Activated CD4-positive, alpha-beta T cell treated with anti-CD3 and anti-CD28 coated beads for 36 hours (primary cell): ENCODE results near the gene FGFR3. TPM values are rescaled to one million over a fixed set of nuclear protein-coding genes. Genes with fewer than 3 reads are reported as not detected.

Experiments used
- ATAC-seq: fragments of 200-7000 bp; cut with Tn5 transposase; one replicate; pipeline ENCODE4 v1.10.0; 2021; ENCODE audit warnings: mild to moderate bottlenecking, moderate library complexity
- CTCF ChIA-PET: fragments of 350-600 bp; sonication (Branson Sonifier 250); formaldehyde crosslinking; loops from one replicate; lab custom pipeline; 2021; ENCODE audit warnings: antibody characterized with exemption; lab: Charles Lee
- POLR2A ChIA-PET: fragments of 350-600 bp; sonication (Branson Sonifier 250); formaldehyde crosslinking; loops from one replicate; lab custom pipeline; 2021; ENCODE audit warnings: antibody characterized with exemption, inconsistent platforms; lab: Charles Lee
- DNase-seq: peaks from one replicate; pipeline ENCODE4 v3.0.0-alpha.2; 2020
- H3K27ac Mint-ChIP-seq: one replicate; pipeline ENCODE4 v1.8.0; 2021; ENCODE audit warnings: mixed read lengths
- H3K27me3 Mint-ChIP-seq: one replicate; pipeline ENCODE4 v1.8.0; 2021; ENCODE audit warnings: mixed read lengths
- H3K36me3 Mint-ChIP-seq: one replicate; pipeline ENCODE4 v1.8.0; 2021; ENCODE audit warnings: low read depth, mixed read lengths
- H3K4me1 Mint-ChIP-seq: one replicate; pipeline ENCODE4 v1.8.0; 2021; ENCODE audit warnings: mixed read lengths
- H3K4me3 Mint-ChIP-seq: one replicate; pipeline ENCODE4 v1.8.0; 2021; ENCODE audit warnings: mild to moderate bottlenecking, moderate library complexity, mixed read lengths
- H3K9me3 Mint-ChIP-seq: one replicate; pipeline ENCODE4 v1.8.0; 2021; ENCODE audit warnings: low read depth, mixed read lengths
- intact Hi-C, 2 experiments: fragments of 100-400 bp; cut with DNase I in 1 of 2; cut with micrococcal nuclease in 1 of 2; formaldehyde crosslinking; loops; one replicate each; pipeline versions ENCODE4 v1.14.2 to v1.15.1; 2022 to 2024; cut with DNase I, micrococcal nuclease
- total RNA-seq, 2 experiments: library from RNA; stranded (reverse); gene quantifications; one replicate each; pipeline ENCODE4 v1.2.3, GENCODE V29; 2021

The FGFR3 gene
- total RNA-seq = under 1 TPM in 1 of 2 experiments, not detected in 1; 0.11 TPM

DNA sequence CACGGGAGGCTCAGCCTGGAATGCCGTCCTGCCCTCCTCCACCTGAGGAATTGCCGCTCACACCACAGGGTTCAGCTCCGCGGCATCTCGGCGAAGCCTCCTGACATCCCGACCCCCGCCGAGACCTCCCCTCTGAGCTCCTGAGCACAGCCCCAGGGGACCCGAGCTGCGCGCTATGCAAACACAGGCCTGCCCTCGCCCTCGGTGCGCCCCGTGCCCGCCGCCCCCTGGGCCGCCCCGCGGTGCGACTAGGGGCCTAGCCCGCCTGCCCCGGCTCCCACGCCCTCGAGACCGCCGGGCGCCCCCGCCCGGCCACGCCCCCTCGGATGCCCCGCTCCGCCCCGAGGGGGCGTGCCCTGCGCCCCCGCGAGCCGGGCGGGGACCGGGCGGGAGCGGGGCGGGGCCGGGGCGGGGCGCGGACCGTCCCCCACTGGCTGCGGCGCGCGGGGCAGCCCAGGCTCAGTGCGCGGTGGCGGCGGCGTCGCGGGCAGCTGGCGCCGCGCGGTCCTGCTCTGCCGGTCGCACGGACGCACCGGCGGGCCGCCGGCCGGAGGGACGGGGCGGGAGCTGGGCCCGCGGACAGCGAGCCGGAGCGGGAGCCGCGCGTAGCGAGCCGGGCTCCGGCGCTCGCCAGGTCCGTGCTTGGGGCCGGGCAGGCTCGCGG is at the start of gene FGFR3:
Gene FGFR3, plus strand, starts transcription at position 462 of the 664 bp plus-strand sequence. CDS start 642 bp downstream, outside the sequence.
- ChIA-PET POLR2A (interaction anchor here (0.5 kb wide), 1 partner anchor 853 kb away, joined by 3 read pairs; no protein-coding TSS in a partner anchor), CTCF (no interaction called here)
- peak; percentile 55 for DNase-seq
- no peaks in the 10 kb centered on the region for H3K9me3 Mint-ChIP-seq
- intact Hi-C loops = loop anchor here in 1 of 2 experiments (1.0 to 5.0 kb wide), 3 partner anchors 46 to 212 kb away; partner anchors contain the start of gene FAM53A
- peaks cover 10% of the 10 kb centered on the region for H3K27me3 Mint-ChIP-seq
- H3K27ac Mint-ChIP-seq = no peak within 1 kb of the TSS
- peak; percentile 82 for ATAC-seq
- no peak within 1 kb of the TSS for H3K4me3 Mint-ChIP-seq
- H3K4me1 Mint-ChIP-seq = no peaks in the 10 kb centered on the region
- no peaks in the 10 kb centered on the region for H3K36me3 Mint-ChIP-seq

DNA sequence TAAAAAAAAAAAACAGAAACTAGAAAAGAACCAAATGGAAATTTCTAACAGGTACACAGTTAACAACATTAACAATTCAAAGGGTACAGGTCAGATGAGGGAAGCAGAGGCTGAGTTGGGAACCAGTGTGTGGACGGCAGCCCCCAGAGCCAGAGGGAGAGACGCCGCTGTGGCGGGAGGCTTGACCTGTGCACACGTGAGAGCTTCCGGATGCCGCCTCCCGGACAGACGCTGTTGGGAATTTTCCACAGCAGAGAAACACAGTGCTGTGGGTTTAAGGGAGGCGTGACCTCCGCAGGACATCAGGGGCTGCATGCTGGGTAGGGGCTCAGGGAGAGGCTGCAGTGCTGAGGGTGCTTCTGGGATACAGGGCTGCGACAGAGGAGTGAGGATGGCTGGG is 49.5 kb upstream of the FGFR3 start:
- intact Hi-C loops = loop anchor here in 1 of 2 experiments (10.0 kb wide), 1 partner anchor 151 kb away; no protein-coding TSS in a partner anchor
- CTCF ChIA-PET = interaction anchor here (0.7 to 6.3 kb wide), 4 partner anchors 17 to 157 kb away, joined by 3 to 104 read pairs (median 4); no protein-coding TSS in a partner anchor
- H3K4me1 Mint-ChIP-seq = no peaks in the 10 kb centered on the region

DNA sequence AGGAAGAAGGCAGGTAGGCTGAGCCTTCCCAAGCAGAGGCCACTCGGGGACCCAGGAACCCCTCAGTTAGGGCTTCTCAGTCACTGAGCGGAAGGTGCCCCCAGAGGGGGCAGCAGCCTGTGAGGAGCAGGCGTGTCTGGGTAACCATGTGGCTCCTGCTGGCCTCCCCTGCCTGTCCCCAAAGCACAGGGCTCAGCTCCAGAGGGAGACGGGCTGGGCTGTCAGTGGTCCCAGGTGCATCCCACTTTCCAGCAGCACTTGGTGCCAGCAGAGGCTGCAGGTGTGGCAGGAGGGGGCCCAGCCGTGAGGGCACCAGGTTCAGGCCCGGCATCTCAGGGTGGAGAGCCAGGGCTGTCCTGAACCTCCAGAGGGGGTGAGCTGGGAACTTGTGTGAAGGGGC is 49.1 kb upstream of the FGFR3 start:
- H3K27ac Mint-ChIP-seq = no peak overlapping the region
- H3K4me3 Mint-ChIP-seq = no peak overlapping the region
- ATAC-seq (no peak), DNase-seq (no peak)
- CTCF ChIA-PET = interaction anchor here (0.6 to 6.3 kb wide), 7 partner anchors 17 to 381 kb away, joined by 3 to 104 read pairs (median 4); no protein-coding TSS in a partner anchor
- H3K9me3 Mint-ChIP-seq = no peaks in the 10 kb centered on the region
- H3K4me1 Mint-ChIP-seq = no peaks in the 10 kb centered on the region
- POLR2A ChIA-PET = no interaction called here
- intact Hi-C loops = loop anchor here in 1 of 2 experiments (10.0 kb wide), 1 partner anchor 151 kb away; no protein-coding TSS in a partner anchor
- no peaks in the 10 kb centered on the region for H3K27me3 Mint-ChIP-seq
- peaks cover 34% of the 10 kb centered on the region for H3K36me3 Mint-ChIP-seq

More for the DNA sequence above, 49.5 kb upstream of the FGFR3 start:
- POLR2A ChIA-PET = no interaction called here
- Mint-ChIP-seq H3K9me3 (peaks cover 2% of the 10 kb centered on the region), H3K27ac (no peak overlapping the region), H3K36me3 (peaks cover 39% of the 10 kb centered on the region), H3K27me3 (no peaks in the 10 kb centered on the region), H3K4me3 (no peak overlapping the region)
- DNase-seq = no peak
- no peak for ATAC-seq

DNA sequence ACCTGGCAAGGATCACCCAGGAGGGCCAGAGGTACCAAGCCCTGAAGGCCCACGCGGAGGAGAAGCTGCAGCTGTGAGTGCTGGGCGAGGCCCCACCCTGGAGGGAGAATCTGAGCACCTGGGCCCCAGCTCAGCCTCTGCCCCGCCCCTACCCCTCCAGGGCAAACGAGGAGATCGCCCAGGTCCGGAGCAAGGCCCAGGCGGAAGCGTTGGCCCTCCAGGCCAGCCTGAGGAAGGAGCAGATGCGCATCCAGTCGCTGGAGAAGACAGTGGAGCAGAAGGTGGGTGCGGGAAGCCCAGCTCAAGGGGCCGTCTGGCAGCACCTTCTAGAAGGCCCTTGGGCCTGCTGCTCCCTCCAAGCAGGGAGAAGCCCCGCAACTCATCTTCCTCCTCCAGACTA is 48.5 kb upstream of the FGFR3 start:
- ChIA-PET CTCF (interaction anchor here (0.6 to 6.3 kb wide), 11 partner anchors 15 to 381 kb away, joined by 3 to 104 read pairs (median 4); no protein-coding TSS in a partner anchor), POLR2A (no interaction called here)
- no peak for DNase-seq
- H3K4me3 Mint-ChIP-seq = no peak overlapping the region
- intact Hi-C loops = loop anchor here in 1 of 2 experiments (10.0 kb wide), 1 partner anchor 150 kb away; no protein-coding TSS in a partner anchor
- no peaks in the 10 kb centered on the region for H3K4me1 Mint-ChIP-seq
- no peak for ATAC-seq
- H3K9me3 Mint-ChIP-seq = no peaks in the 10 kb centered on the region
- peaks cover 32% of the 10 kb centered on the region for H3K36me3 Mint-ChIP-seq
- H3K27ac Mint-ChIP-seq = no peak overlapping the region
- no peaks in the 10 kb centered on the region for H3K27me3 Mint-ChIP-seq

DNA sequence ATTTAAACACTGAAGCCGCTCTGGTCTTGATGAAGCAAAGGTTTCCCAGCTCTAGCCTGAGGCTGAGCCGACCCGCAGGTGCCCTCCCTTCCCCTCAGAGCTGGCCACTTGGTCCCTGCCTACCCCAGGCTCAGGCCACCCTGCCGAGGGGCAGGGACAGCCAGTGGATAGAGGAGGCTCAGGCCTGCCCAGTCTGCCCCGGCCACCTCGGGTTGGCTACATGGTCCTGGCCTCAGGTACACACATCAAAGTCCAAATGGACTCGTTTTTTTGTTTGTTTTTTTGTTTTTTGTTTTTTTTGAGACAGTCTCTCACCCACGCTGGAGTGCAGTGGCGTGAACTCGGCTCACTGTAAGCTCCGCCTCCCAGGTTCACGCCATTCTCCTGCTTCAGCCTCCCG is 47.9 kb upstream of the FGFR3 start:
- no peak overlapping the region for H3K27ac Mint-ChIP-seq
- CTCF ChIA-PET = interaction anchor here (0.6 to 6.3 kb wide), 14 partner anchors 10 to 492 kb away, joined by 3 to 104 read pairs (median 3); partner anchors contain the start of gene SLBP
- no peak for ATAC-seq
- peaks cover 31% of the 10 kb centered on the region for H3K36me3 Mint-ChIP-seq
- intact Hi-C loops = loop anchor here (5.0 to 10.0 kb wide), 2 partner anchors 47 to 150 kb away; partner anchors contain the start of gene FGFR3 (in 1 of the 2)
- DNase-seq = no peak
- no peak overlapping the region for H3K4me3 Mint-ChIP-seq
- H3K27me3 Mint-ChIP-seq = no peaks in the 10 kb centered on the region
- H3K4me1 Mint-ChIP-seq = no peaks in the 10 kb centered on the region
- H3K9me3 Mint-ChIP-seq = no peaks in the 10 kb centered on the region
- POLR2A ChIA-PET = interaction anchor here (0.5 kb wide), 1 partner anchor 449 kb away, joined by 6 read pairs; no protein-coding TSS in a partner anchor

DNA sequence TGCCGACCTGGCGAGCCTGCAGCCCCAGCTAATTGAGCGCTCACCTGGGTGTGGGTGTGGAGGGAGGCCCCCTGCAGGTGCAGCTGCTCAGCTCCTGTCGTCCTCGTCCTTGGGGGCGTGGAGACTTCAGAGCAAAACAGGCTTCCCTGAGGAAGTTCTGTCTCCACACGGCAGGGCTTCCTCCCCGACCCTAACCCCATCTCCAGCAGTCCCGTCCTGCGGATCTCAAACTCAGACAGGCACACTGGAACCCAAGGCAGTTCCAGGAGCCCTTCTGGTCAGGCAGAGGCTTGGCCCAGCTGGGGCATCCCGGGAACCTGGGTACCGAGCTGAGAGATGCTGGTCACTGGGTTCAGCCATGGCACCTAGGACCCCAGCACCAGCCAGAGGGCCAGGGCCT is 47.4 kb upstream of the FGFR3 start:
- Mint-ChIP-seq H3K4me3 (no peak overlapping the region), H3K27me3 (no peaks in the 10 kb centered on the region), H3K4me1 (no peaks in the 10 kb centered on the region), H3K9me3 (no peaks in the 10 kb centered on the region), H3K27ac (no peak overlapping the region), H3K36me3 (peaks cover 26% of the 10 kb centered on the region)
- ChIA-PET POLR2A (interaction anchor here (0.5 kb wide), 1 partner anchor 449 kb away, joined by 6 read pairs; no protein-coding TSS in a partner anchor), CTCF (interaction anchor here (0.6 to 6.3 kb wide), 10 partner anchors 10 to 492 kb away, joined by 3 to 104 read pairs (median 3); partner anchors contain the start of gene SLBP)
- intact Hi-C loops = loop anchor here (5.0 to 10.0 kb wide), 2 partner anchors 47 to 149 kb away; partner anchors contain the start of gene FGFR3 (in 1 of the 2)
- ATAC-seq = no peak
- DNase-seq = no peak

DNA sequence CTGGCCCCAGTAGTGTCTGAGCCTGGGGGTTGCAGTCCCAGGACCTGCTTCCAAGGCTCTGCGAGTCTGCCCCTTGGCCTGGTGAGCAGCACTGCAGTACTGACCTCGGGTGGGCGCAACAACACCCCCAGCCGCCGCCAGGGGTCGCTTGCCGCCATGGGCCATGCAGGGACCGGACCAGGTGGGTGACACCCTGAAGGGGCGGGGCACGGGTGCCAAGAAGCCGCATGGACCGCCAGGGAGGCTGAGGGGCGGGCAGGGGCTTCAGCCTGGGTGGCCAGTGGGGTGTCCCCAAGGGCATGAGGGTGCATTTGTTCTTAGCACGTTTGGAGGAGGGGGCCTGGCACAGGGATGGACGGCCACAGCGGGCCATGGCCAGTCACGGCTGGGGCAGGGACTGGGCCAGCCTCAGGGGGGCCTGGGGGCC is 46.8 kb upstream of the FGFR3 start:
- CTCF ChIA-PET = interaction anchor here (0.6 to 6.3 kb wide), 3 partner anchors 31 to 173 kb away, joined by 3 to 104 read pairs (median 4); no protein-coding TSS in a partner anchor
- Mint-ChIP-seq H3K4me1 (no peaks in the 10 kb centered on the region), H3K27me3 (no peaks in the 10 kb centered on the region), H3K36me3 (peaks cover 21% of the 10 kb centered on the region), H3K4me3 (no peak overlapping the region), H3K9me3 (no peaks in the 10 kb centered on the region), H3K27ac (no peak overlapping the region)
- DNase-seq = peak; percentile 88
- peak; percentile 72 for ATAC-seq
- POLR2A ChIA-PET = no interaction called here
- intact Hi-C loops = loop anchor here (5.0 to 10.0 kb wide), 2 partner anchors 46 to 149 kb away; partner anchors contain the start of gene FGFR3 (in 1 of the 2)

DNA sequence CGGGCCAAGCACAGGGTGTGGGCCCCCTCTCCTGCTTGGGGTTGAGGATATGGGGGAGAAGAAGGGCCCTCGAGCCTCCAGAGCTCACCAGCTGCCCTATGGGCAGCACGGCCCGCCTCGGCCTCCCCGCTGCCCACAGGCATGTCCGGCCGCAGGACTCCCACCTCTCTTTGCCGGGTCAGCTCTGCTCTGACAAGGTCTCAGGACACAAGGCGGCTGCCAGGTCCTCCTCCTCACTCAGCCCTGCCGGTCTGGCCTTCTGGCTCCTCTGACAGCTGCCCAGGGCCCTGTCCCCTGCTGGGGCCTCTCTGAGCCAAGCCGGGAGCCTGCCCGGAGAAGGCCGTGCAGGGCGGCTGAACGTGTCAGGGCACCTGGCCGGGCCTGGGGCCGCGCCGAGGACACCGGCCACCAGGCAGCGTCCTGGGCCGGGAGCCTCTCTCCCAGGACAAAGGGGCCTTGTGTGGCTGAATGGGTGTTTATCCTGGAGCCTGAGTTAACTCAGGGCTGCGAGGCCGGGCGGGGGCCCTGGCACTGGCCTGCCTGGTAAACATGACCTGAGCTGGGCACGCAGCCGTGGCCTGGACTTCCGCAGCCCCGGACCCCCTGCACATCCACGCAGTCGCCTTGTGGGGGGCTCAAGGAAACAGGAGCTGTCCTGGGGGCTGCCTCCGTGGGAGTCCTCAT is 46.0 kb upstream of the FGFR3 start:
- Mint-ChIP-seq H3K4me3 (no peak overlapping the region), H3K36me3 (peaks cover 14% of the 10 kb centered on the region), H3K9me3 (no peaks in the 10 kb centered on the region), H3K27ac (no peak overlapping the region), H3K4me1 (no peaks in the 10 kb centered on the region), H3K27me3 (no peaks in the 10 kb centered on the region)
- POLR2A ChIA-PET = no interaction called here
- ATAC-seq (no peak), DNase-seq (no peak)
- intact Hi-C loops = loop anchor here (5.0 to 10.0 kb wide), 2 partner anchors 45 to 148 kb away; partner anchors contain the start of gene FGFR3 (in 1 of the 2)
- CTCF ChIA-PET = interaction anchor here (0.6 to 6.3 kb wide), 13 partner anchors 18 to 717 kb away, joined by 3 to 104 read pairs (median 3); no protein-coding TSS in a partner anchor

DNA sequence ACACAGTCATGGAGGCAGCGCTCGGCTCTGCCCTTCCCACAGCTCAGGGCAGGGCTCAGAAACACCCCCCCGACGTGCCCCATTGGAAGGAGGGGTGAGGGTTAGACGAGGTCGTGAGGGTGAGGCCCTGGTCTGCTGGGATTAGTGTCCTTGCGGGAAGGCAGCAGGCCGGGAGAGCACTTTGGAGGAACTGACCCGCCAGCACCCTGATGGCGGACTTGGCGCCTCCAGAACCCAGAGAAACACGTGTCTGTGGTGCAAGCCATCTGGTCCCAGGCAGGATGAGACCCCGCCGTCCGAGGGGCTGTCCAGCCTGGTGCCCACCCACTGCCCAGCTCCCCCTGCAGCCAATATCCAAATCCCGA is 45.5 kb upstream of the FGFR3 start:
- CTCF ChIA-PET = interaction anchor here (0.6 to 6.3 kb wide), 14 partner anchors 18 to 258 kb away, joined by 3 to 104 read pairs (median 3); no protein-coding TSS in a partner anchor
- intact Hi-C loops = loop anchor here (5.0 to 10.0 kb wide), 2 partner anchors 45 to 147 kb away; partner anchors contain the start of gene FGFR3 (in 1 of the 2)
- Mint-ChIP-seq H3K36me3 (peaks cover 14% of the 10 kb centered on the region), H3K27me3 (no peaks in the 10 kb centered on the region), H3K4me1 (no peaks in the 10 kb centered on the region), H3K27ac (no peak overlapping the region), H3K4me3 (no peak overlapping the region), H3K9me3 (no peaks in the 10 kb centered on the region)
- POLR2A ChIA-PET = no interaction called here
- no peak for ATAC-seq
- no peak for DNase-seq

DNA sequence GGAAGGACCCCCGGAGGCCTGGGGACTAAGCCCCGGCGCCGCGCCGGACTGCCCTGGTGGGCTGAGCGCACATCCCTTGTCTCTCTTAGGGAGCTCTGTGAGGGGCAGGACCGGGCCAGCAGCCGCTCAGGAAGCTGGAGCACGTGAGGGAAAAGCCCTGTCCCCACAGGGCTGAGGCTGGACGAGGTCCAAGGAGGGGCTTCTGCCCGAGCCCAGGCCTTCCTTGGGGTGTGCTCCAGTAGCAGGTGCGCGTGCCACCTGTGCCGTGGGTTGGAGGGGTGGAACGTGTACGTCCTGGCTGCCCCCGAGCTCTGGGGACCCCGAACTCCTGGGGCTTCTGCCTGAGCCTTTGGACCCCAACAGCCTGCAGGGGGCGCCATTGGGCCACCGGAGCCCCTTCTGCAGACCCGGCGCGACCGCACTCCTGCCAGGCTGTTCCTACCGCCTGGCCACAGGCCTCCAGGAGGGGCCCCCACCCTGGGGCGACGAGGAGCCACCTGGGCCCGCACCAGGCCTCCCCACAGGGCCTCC is 44.6 kb upstream of the FGFR3 start:
- ATAC-seq = peak; percentile 59
- ChIA-PET POLR2A (no interaction called here), CTCF (interaction anchor here (0.6 to 6.3 kb wide), 19 partner anchors 9 to 467 kb away, joined by 3 to 104 read pairs (median 4); no protein-coding TSS in a partner anchor)
- intact Hi-C loops = loop anchor here (1.0 to 10.0 kb wide), 4 partner anchors 44 to 151 kb away; partner anchors contain the start of gene FGFR3 (in 1 of the 2)
- Mint-ChIP-seq H3K4me1 (peaks cover 4% of the 10 kb centered on the region), H3K9me3 (no peaks in the 10 kb centered on the region), H3K36me3 (peaks cover 11% of the 10 kb centered on the region), H3K27me3 (no peaks in the 10 kb centered on the region), H3K27ac (no peak overlapping the region), H3K4me3 (no peak overlapping the region)
- DNase-seq = peak; percentile 94
